Neuron (in vitro differentiated cells): ENCODE results near the gene SLC5A9.

Experiments used
- H2AFZ ChIP-seq: one replicate; pipeline ENCODE4 v1.6.1; 2013; ENCODE audit warnings: low read depth, mild to moderate bottlenecking, inconsistent platforms, low read length, moderate library complexity
- H3K27me3 ChIP-seq: one replicate; pipeline ENCODE4 v1.6.1; 2013; ENCODE audit warnings: low read length; ENCODE audit not compliant: insufficient read depth
- H3K36me3 ChIP-seq: one replicate; pipeline ENCODE4 v1.6.1; 2013; ENCODE audit warnings: low read length; ENCODE audit not compliant: insufficient read depth
- H3K4me1 ChIP-seq: one replicate; pipeline ENCODE4 v1.6.1; 2013; ENCODE audit warnings: low read length; ENCODE audit not compliant: insufficient read depth
- H3K4me3 ChIP-seq: 2 replicates; pipeline ENCODE4 v1.5.1; 2013; ENCODE audit warnings: mild to moderate bottlenecking, low read length, moderate library complexity
- H3K9me3 ChIP-seq: one replicate; pipeline ENCODE4 v1.6.1; 2013; ENCODE audit warnings: low read length

Gene SLC5A9

GRCh38 chr1:48222501-48223242 is at the start of gene SLC5A9:
Gene SLC5A9 (plus strand): TSS chr1:48222716. CDS start chr1:48222737, 21 bp downstream.
- Histone ChIP-seq H3K4me1 (no peaks in the 10 kb centered on the region), H3K36me3 (no peaks in the 10 kb centered on the region), H3K9me3 (no peaks in the 10 kb centered on the region), H3K4me3 (no peak within 1 kb of the TSS), H2AFZ (no peak within 1 kb of the TSS), H3K27me3 (no peaks in the 10 kb centered on the region)

DNA sequence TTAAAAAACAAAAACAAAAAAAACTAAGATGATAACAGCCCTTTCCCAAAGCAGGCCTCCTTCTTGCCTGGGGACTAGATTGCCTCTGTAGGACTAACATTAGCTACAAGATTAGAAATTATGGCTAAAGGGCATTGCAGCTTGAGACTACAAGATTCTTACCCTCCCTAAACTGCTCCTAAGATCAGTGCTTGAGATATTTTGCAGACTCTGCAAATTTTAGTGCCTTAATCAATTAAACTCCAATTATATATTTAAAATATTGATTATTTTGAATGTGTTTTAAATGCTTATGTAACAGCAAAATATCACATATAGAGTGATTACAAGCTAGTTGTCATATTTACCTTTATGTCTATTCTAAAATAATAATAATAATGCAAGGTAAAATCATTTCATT is 47.4 kb upstream of the SLC5A9 start:
- no peaks in the 10 kb centered on the region for H3K9me3 ChIP-seq
- H3K36me3 ChIP-seq: no peaks in the 10 kb centered on the region
- no peaks in the 10 kb centered on the region for H3K27me3 ChIP-seq

GRCh38 chr1:48177257-48177656 is 45.3 kb upstream of the SLC5A9 start:
- H3K36me3 ChIP-seq: no peaks in the 10 kb centered on the region
- H2AFZ ChIP-seq: no peak overlapping the region
- no peak overlapping the region for H3K4me3 ChIP-seq
- no peaks in the 10 kb centered on the region for H3K4me1 ChIP-seq
- no peaks in the 10 kb centered on the region for H3K9me3 ChIP-seq
- H3K27me3 ChIP-seq: no peaks in the 10 kb centered on the region

More for the DNA sequence above, 47.4 kb upstream of the SLC5A9 start:
- H2AFZ ChIP-seq: no peak overlapping the region
- H3K4me3 ChIP-seq: no peak overlapping the region
- H3K4me1 ChIP-seq: no peaks in the 10 kb centered on the region

GRCh38 chr1:48181669-48182367 is 40.7 kb upstream of the SLC5A9 start:
- Histone ChIP-seq H2AFZ (no peak overlapping the region), H3K9me3 (peaks cover 1% of the 10 kb centered on the region), H3K27me3 (no peaks in the 10 kb centered on the region), H3K4me3 (no peak overlapping the region), H3K4me1 (no peaks in the 10 kb centered on the region), H3K36me3 (no peaks in the 10 kb centered on the region)

DNA sequence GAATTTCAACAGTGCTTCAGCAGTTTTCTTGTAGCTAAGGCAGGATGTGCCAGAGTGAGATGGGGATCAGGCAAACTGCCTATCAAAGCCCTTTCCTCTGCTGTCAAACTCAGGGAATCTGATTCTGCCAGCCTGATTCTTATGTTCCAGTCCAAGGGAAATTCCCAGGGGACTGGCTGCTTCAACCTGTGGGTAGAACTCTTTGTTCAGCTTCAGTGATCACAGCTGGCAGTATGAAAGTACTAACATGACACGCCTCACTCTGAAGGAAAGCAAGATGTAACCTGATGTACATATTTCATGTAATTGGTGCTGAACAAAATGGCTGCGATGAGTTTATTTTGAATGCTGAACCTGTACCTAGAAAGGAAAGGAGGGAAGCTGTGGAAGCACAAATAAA is 40.1 kb upstream of the SLC5A9 start:
- Histone ChIP-seq H3K36me3 (no peaks in the 10 kb centered on the region), H3K4me1 (no peaks in the 10 kb centered on the region), H2AFZ (no peak overlapping the region), H3K4me3 (no peak overlapping the region), H3K27me3 (no peaks in the 10 kb centered on the region), H3K9me3 (peaks cover 3% of the 10 kb centered on the region)

- Histone ChIP-seq H3K36me3 (no peaks in the 10 kb centered on the region), H2AFZ (no peak overlapping the region), H3K4me1 (no peaks in the 10 kb centered on the region), H3K9me3 (peaks cover 8% of the 10 kb centered on the region), H3K4me3 (no peak overlapping the region), H3K27me3 (no peaks in the 10 kb centered on the region)
Measured at GRCh38 chr1:48186306-48186839, 36.1 kb upstream of the SLC5A9 start.

DNA sequence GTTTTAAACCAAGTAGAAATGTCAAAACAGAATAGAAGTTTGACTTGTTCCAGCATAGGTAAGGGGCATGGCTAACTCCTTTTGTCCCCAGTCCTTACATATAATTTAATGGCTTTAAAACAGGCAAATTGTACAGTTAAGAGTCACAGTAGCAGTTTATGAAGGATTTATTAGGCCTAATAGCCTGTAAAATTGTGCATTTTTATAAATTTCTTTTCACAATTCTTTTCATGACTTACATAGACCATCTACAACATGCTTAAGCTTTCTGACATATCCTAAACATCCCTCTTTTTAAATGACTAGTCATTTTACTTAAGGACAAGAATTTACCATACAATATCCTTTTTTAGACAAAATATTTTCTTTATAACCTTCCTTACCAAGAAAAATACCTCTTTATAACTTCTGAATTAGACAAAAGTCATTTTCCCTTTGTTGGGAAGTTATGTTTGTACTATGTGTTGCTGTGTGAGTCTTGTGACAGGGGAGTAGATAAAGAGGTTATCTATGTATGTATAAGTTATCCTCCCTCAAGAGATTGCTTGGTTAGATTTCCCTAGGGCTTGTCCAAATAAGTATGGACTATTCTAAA is 34.5 kb upstream of the SLC5A9 start:
- H3K27me3 ChIP-seq: no peaks in the 10 kb centered on the region
- H3K36me3 ChIP-seq: no peaks in the 10 kb centered on the region
- H3K9me3 ChIP-seq: peaks cover 8% of the 10 kb centered on the region
- no peaks in the 10 kb centered on the region for H3K4me1 ChIP-seq
- no peak overlapping the region for H3K4me3 ChIP-seq
- H2AFZ ChIP-seq: no peak overlapping the region

- Histone ChIP-seq H3K9me3 (peaks cover 8% of the 10 kb centered on the region), H3K27me3 (no peaks in the 10 kb centered on the region), H3K36me3 (no peaks in the 10 kb centered on the region), H3K4me1 (no peaks in the 10 kb centered on the region), H2AFZ (no peak overlapping the region), H3K4me3 (no peak overlapping the region)
Measured at GRCh38 chr1:48190881-48191280, 31.6 kb upstream of the SLC5A9 start.

GRCh38 chr1:48194801-48195200 is 27.7 kb upstream of the SLC5A9 start:
- no peaks in the 10 kb centered on the region for H3K27me3 ChIP-seq
- no peaks in the 10 kb centered on the region for H3K36me3 ChIP-seq
- no peak overlapping the region for H2AFZ ChIP-seq
- H3K4me1 ChIP-seq: peaks cover 1% of the 10 kb centered on the region
- no peaks in the 10 kb centered on the region for H3K9me3 ChIP-seq
- no peak overlapping the region for H3K4me3 ChIP-seq

DNA sequence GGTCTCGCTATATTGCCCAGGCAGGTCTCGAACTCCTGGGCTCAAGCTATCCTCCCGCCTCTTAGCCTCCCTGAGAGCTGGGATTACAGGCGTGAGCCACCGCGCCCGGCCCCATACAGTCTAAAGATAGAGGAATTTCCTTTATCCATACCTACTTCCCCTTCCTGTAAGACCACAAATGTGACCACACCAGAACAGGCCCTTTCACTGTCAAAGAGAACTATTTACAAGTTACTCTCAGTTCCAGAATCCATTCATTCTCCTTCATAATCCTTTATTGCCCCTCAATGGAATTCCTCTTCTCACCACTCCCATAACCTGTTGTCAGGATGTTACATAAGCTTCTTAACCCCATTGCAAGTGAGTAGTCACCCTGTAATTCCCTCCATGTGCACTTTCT is 26.3 kb upstream of the SLC5A9 start:
- no peaks in the 10 kb centered on the region for H3K36me3 ChIP-seq
- H3K27me3 ChIP-seq: no peaks in the 10 kb centered on the region
- peaks cover 6% of the 10 kb centered on the region for H3K4me1 ChIP-seq
- H2AFZ ChIP-seq: no peak overlapping the region
- H3K9me3 ChIP-seq: no peaks in the 10 kb centered on the region
- H3K4me3 ChIP-seq: no peak overlapping the region

DNA sequence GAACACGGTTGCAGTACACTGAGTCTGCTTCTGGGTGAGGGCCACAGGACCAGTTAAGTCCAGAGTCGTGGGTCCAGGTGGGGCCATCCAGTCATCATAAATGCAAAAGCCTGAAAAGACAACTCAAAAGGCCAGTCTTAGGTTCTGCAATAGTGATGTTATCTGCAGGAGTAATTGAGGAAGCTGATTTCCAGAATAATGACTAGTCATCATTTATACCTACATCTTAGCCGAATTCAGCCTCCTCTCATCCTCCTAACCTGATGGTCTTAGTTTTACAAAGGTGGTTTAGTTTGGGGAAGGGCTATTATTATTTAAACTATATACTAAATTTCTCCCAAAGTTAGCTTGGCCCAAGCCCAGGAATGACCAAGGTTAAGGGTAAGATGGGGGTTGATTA is 23.5 kb upstream of the SLC5A9 start:
- Histone ChIP-seq H3K9me3 (no peaks in the 10 kb centered on the region), H3K27me3 (no peaks in the 10 kb centered on the region), H3K4me3 (no peak overlapping the region), H3K36me3 (no peaks in the 10 kb centered on the region), H3K4me1 (peaks cover 6% of the 10 kb centered on the region), H2AFZ (no peak overlapping the region)

GRCh38 chr1:48200166-48200900 is 22.2 kb upstream of the SLC5A9 start:
- Histone ChIP-seq H3K27me3 (no peaks in the 10 kb centered on the region), H3K36me3 (no peaks in the 10 kb centered on the region), H3K4me1 (peaks cover 6% of the 10 kb centered on the region), H3K9me3 (no peaks in the 10 kb centered on the region), H3K4me3 (no peak overlapping the region), H2AFZ (no peak overlapping the region)
